Endothelial cell of umbilical vein (primary cell): Measurements from ENCODE around the gene CACNG8. TPM values are rescaled to one million over a fixed set of nuclear protein-coding genes. Genes with fewer than 3 reads are reported as not detected.

Experiments used
- BruUV-seq: library from RNA; stranded (reverse); fragments of 400-500 nt; replicated peaks from 2 replicates; lab custom pipeline; 2021; lab: Mats Ljungman, UMichigan
- CTCF ChIA-PET: fragments of 300-600, 350-600 bp; sonication (Branson Sonifier 250); formaldehyde crosslinking; loops from one replicate; lab custom pipeline; 2021; ENCODE audit warnings: antibody characterized with exemption, inconsistent platforms; lab: Charles Lee
- POLR2A ChIA-PET: fragments of 300-600, 350-600 bp; sonication (Branson Sonifier 250); formaldehyde crosslinking; loops from one replicate; lab custom pipeline; 2021; ENCODE audit warnings: antibody characterized with exemption, inconsistent platforms; lab: Charles Lee
- DNase-seq: peaks from one replicate; pipeline ENCODE4 v3.0.0-alpha.2; 2011; ENCODE audit warnings: low read depth, low spot score
- FAIRE-seq: peaks from 2 replicates; lab custom pipeline; 2011; peaks lifted over from hg19 to GRCh38; lab: Jason Lieb, UNC
- H2AFZ ChIP-seq: 2 replicates; pipeline ENCODE4 v1.6.0; 2012; ENCODE audit warnings: low read depth, low read length, control low read depth, inconsistent platforms
- H3K27ac ChIP-seq: 2 replicates; pipeline ENCODE4 v1.5.1; 2011; ENCODE audit warnings: low read depth, mild to moderate bottlenecking, control low read depth, low read length, moderate library complexity; ENCODE audit not compliant: insufficient read depth
- H3K27me3 ChIP-seq, 2 experiments: 2 replicates each; pipeline versions ENCODE4 v1.6.0 to v1.6.1; 2011; ENCODE audit warnings: low read length in 2 of 2, mixed read lengths in 1 of 2; ENCODE audit not compliant: control insufficient read depth in 2 of 2, insufficient read depth in 2 of 2
- H3K36me3 ChIP-seq, 2 experiments: 2 replicates in 1 of 2; 3 replicates in 1 of 2; pipeline ENCODE4 v1.5.1; 2011; ENCODE audit warnings: low read length in 2 of 2, mild to moderate bottlenecking in 1 of 2, moderate library complexity in 1 of 2; ENCODE audit not compliant: control insufficient read depth in 2 of 2, insufficient read depth in 2 of 2; ENCODE audit errors: extremely low read depth in 1 of 2
- H3K4me1 ChIP-seq: 3 replicates; pipeline ENCODE4 v1.5.1; 2011; ENCODE audit warnings: mild to moderate bottlenecking, low read length; ENCODE audit not compliant: control insufficient read depth, insufficient read depth; ENCODE audit errors: extremely low read depth
- H3K4me2 ChIP-seq: 2 replicates; pipeline ENCODE4 v1.6.1; 2011; ENCODE audit warnings: low read length, control low read depth, mixed read lengths; ENCODE audit not compliant: insufficient read depth
- H3K4me3 ChIP-seq, 3 experiments: fragments of 200-600 bp in 1 of 3; sonication (generic), shearing (Covaris generic) in 1 of 3; replicated peaks in 1 of 3; 2 replicates each; pipeline ENCODE4 v1.5.1; 2011 to 2016; ENCODE audit warnings: control low read depth in 3 of 3, low read length in 3 of 3, mild to moderate bottlenecking in 2 of 3, inconsistent platforms in 1 of 3, low read depth in 1 of 3, moderate library complexity in 1 of 3; ENCODE audit not compliant: insufficient read depth in 1 of 3
- H3K79me2 ChIP-seq: 2 replicates; pipeline ENCODE4 v1.6.0; 2012; ENCODE audit warnings: low read length, inconsistent platforms; ENCODE audit not compliant: control insufficient read depth, insufficient read depth
- H3K9ac ChIP-seq: replicated peaks from 2 replicates; pipeline ENCODE3; 2011; ENCODE audit warnings: low read length, control low read depth; ENCODE audit not compliant: insufficient read depth; ENCODE audit errors: extremely low read depth
- H3K9me1 ChIP-seq: replicated peaks from 3 replicates; pipeline ENCODE4 v1.6.0; 2011; ENCODE audit warnings: mild to moderate bottlenecking, low read length; ENCODE audit not compliant: control insufficient read depth, insufficient read depth; ENCODE audit errors: extremely low read depth
- H3K9me3 ChIP-seq: replicated peaks from 2 replicates; pipeline ENCODE4 v1.5.1; 2012; ENCODE audit warnings: low read length, inconsistent platforms; ENCODE audit not compliant: control insufficient read depth, insufficient read depth
- H4K20me1 ChIP-seq: replicated peaks from 2 replicates; pipeline ENCODE3; 2011; ENCODE audit warnings: mild to moderate bottlenecking, low read length; ENCODE audit not compliant: control insufficient read depth, insufficient read depth; ENCODE audit errors: extremely low read depth
- CTCF ChIP-seq, 2 donors: IDR thresholded peaks; 1 replicate in 1 of 2; 2 replicates in 1 of 2; pipeline ENCODE4 v1.5.1; 2011; ENCODE audit warnings: low read length in 2 of 2, mild to moderate bottlenecking in 2 of 2, moderate library complexity in 2 of 2, control low read depth in 1 of 2, inconsistent platforms in 1 of 2, low read depth in 1 of 2; ENCODE audit not compliant: insufficient read depth in 1 of 2; ENCODE audit errors: extremely low read depth in 1 of 2
- EZH2 ChIP-seq: IDR thresholded peaks from 2 replicates; pipeline ENCODE4 v1.6.1; 2012; ENCODE audit warnings: borderline replicate concordance, low read depth, mild to moderate bottlenecking, moderate library complexity, low read length, inconsistent platforms; ENCODE audit not compliant: severe bottlenecking
- FOS ChIP-seq: IDR thresholded peaks from 2 replicates; pipeline ENCODE4 v1.6.1; 2011; ENCODE audit warnings: mild to moderate bottlenecking, low read length, moderate library complexity, borderline replicate concordance; ENCODE audit not compliant: insufficient read depth
- GATA2 ChIP-seq: IDR thresholded peaks from 2 replicates; pipeline ENCODE4 v1.7.0; 2011; ENCODE audit warnings: low read depth, mild to moderate bottlenecking, moderate library complexity, mixed read lengths, low read length; ENCODE audit not compliant: insufficient read length, insufficient read depth
- JUN ChIP-seq: IDR thresholded peaks from 2 replicates; pipeline ENCODE4 v1.6.1; 2011; ENCODE audit warnings: borderline replicate concordance, low read depth; ENCODE audit not compliant: insufficient read length, insufficient read depth
- MAX ChIP-seq: IDR thresholded peaks from 2 replicates; pipeline ENCODE4 v1.6.1; 2011; ENCODE audit not compliant: insufficient read depth, insufficient read length
- MYC ChIP-seq: IDR thresholded peaks from one replicate; pipeline ENCODE4 v1.6.1; 2011; ENCODE audit warnings: mild to moderate bottlenecking, low read depth, low read length
- POLR2A ChIP-seq: IDR thresholded peaks from 2 replicates; pipeline ENCODE4 v1.6.1; 2012; ENCODE audit warnings: low read depth, mild to moderate bottlenecking, control low read depth, low read length
- POLR2AphosphoS5 ChIP-seq: IDR thresholded peaks from 2 replicates; pipeline ENCODE4 v1.6.1; 2012; ENCODE audit warnings: low read depth, mild to moderate bottlenecking, control low read depth, low read length, moderate library complexity; ENCODE audit not compliant: insufficient read depth
- dilution Hi-C: fragments of 300-500 bp; cut with MboI; formaldehyde crosslinking; loops from one replicate; pipeline ENCODE4 v1.15.0; 2019; ENCODE audit warnings: low sequenced_read_pairs; ENCODE audit not compliant: extremely low pct_ligation_motif_present
- intact Hi-C: fragments of 100-400 bp; cut with micrococcal nuclease; formaldehyde crosslinking; loops from one replicate; pipeline ENCODE4 v1.10.0; 2022
- polyA plus RNA-seq, 4 experiments: library from polyadenylated mRNA; depleted of rRNA in 3 of 4; stranded (reverse) in 3 of 4; unstranded in 1 of 4; fragments of >200 nt; gene quantifications; 2 replicates each; pipeline versions ENCODE4 v1.2.1 to v1.2.3, GENCODE V29; 2011 to 2012; ENCODE audit warnings: missing spikeins in 1 of 4
- total RNA-seq: library from RNA; stranded (reverse); gene quantifications from 2 replicates; pipeline ENCODE4 v1.2.3, GENCODE V29; 2021

The CACNG8 gene
- total and polyA plus RNA-seq, 2 donors (not counting 3 experiments of a cell fraction or from before 2014, with no cell fraction given), result 0.18 to 1.7 TPM

GRCh38 chr19:53992815-53993214 is 30.1 kb downstream of the CACNG8 start:
- intact Hi-C loops (no loop called here), dilution Hi-C loops (no loop called here)
- Histone ChIP-seq H2AFZ (no peak overlapping the region), H4K20me1 (no peaks in the 10 kb centered on the region), H3K9ac (no peak overlapping the region), H3K36me3 (no peaks in the 10 kb centered on the region), H3K9me3 (no peaks in the 10 kb centered on the region), H3K4me2 (no peak overlapping the region), H3K9me1 (no peaks in the 10 kb centered on the region), H3K27ac (no peak overlapping the region), H3K4me1 (peaks cover 39% of the 10 kb centered on the region), H3K27me3 (no peaks in the 10 kb centered on the region), H3K4me3 (no peak overlapping the region), H3K79me2 (no peaks in the 10 kb centered on the region)
- no peak for TF ChIP-seq POLR2AphosphoS5
- TF ChIP-seq FOS, result no peak
- POLR2A ChIA-PET, result no interaction called here
- no peak for DNase-seq
- no TSS peak for BruUV-seq
- FAIRE-seq, result no peak
- CTCF ChIA-PET, result interaction anchor here (0.8 to 3.0 kb wide), 6 partner anchors 9 to 200 kb away, joined by 3 to 11 read pairs (median 5); no protein-coding TSS in a partner anchor

- CTCF ChIA-PET, result interaction anchor here (0.8 to 3.0 kb wide), 6 partner anchors 8 to 200 kb away, joined by 3 to 11 read pairs (median 5); no protein-coding TSS in a partner anchor
- TF ChIP-seq JUN (no peak), EZH2 (no peak), MYC (no peak), GATA2 (no peak), POLR2A (no peak), CTCF (IDR thresholded peaks at IDR 0.05; ENCODE audit: extremely low read depth in 1 of 2, insufficient read depth in 1 of 2, low read depth in 1 of 2, low read length in 2 of 2) (no peak), MAX (no peak), FOS (no peak), POLR2AphosphoS5 (no peak)
- H3K4me3 ChIP-seq, result no peak overlapping the region
- no peaks in the 10 kb centered on the region for H3K9me3 ChIP-seq
- peaks cover 39% of the 10 kb centered on the region for H3K4me1 ChIP-seq
- no peaks in the 10 kb centered on the region for H3K36me3 ChIP-seq
- no peaks in the 10 kb centered on the region for H3K79me2 ChIP-seq
- H3K9me1 ChIP-seq, result no peaks in the 10 kb centered on the region
- POLR2A ChIA-PET, result no interaction called here
- DNase-seq (no peak), FAIRE-seq (no peak)
- intact Hi-C loops (no loop called here), dilution Hi-C loops (no loop called here)
- no peak overlapping the region for H3K27ac ChIP-seq
- H3K4me2 ChIP-seq, result no peak overlapping the region
- no peak overlapping the region for H2AFZ ChIP-seq
- no peaks in the 10 kb centered on the region for H4K20me1 ChIP-seq
- peaks cover 0 to 2% of the 10 kb centered on the region in 2 experiments for H3K27me3 ChIP-seq
- H3K9ac ChIP-seq, result no peak overlapping the region
- BruUV-seq, result no TSS peak
These were observed 30.7 kb downstream of the CACNG8 start for GRCh38 chr19:53993448-53993847.
